H1 (cell line): Measurements from ENCODE around the gene ARHGAP6. TPM values are rescaled to one million over a fixed set of nuclear protein-coding genes. Genes with fewer than 3 reads are reported as not detected.

Experiments
- ASH2L ChIP-seq: fragments of 200-600, 300-600 bp; sonication (generic); IDR thresholded peaks from one replicate; pipeline ENCODE4 v1.7.1; 2017; ENCODE audit warnings: low read length
- BCL11A ChIP-seq, 2 experiments: IDR thresholded peaks; one replicate each; pipeline ENCODE4 v1.6.1; 2011; ENCODE audit warnings: low read depth in 2 of 2, low read length in 2 of 2, mild to moderate bottlenecking in 2 of 2
- CTBP2 ChIP-seq: IDR thresholded peaks from 2 replicates; pipeline ENCODE4 v1.7.0; 2011; ENCODE audit warnings: borderline replicate concordance, mild to moderate bottlenecking, moderate library complexity, mixed read lengths, low read length; ENCODE audit not compliant: insufficient read depth, insufficient read length
- EP300 ChIP-seq, 2 experiments: IDR thresholded peaks; 1 replicate in 1 of 2; 2 replicates in 1 of 2; pipeline ENCODE4 v1.6.1; 2011 to 2012; ENCODE audit warnings: low read depth in 2 of 2, low read length in 2 of 2, mild to moderate bottlenecking in 2 of 2, borderline replicate concordance in 1 of 2, inconsistent platforms in 1 of 2, moderate library complexity in 1 of 2
- GABPA ChIP-seq: IDR thresholded peaks from 2 replicates; pipeline ENCODE4 v1.6.1; 2011; ENCODE audit warnings: mild to moderate bottlenecking, low read length, moderate library complexity, borderline replicate concordance; ENCODE audit not compliant: insufficient read depth
- JUND ChIP-seq: IDR thresholded peaks from 2 replicates; pipeline ENCODE4 v1.6.1; 2011; ENCODE audit warnings: mild to moderate bottlenecking, improper control_type of control experiment, low read length
- KDM4A ChIP-seq: IDR thresholded peaks from one replicate; pipeline ENCODE4 v1.7.1; 2012; ENCODE audit warnings: low read depth, mild to moderate bottlenecking, moderate library complexity, low read length, inconsistent platforms; ENCODE audit not compliant: severe bottlenecking
- SP2 ChIP-seq: IDR thresholded peaks from 2 replicates; pipeline ENCODE4 v1.6.1; 2012; ENCODE audit warnings: mild to moderate bottlenecking, low read length, inconsistent platforms
- TAF1 ChIP-seq: IDR thresholded peaks from 2 replicates; pipeline ENCODE4 v1.6.1; 2011; ENCODE audit warnings: mild to moderate bottlenecking, low read depth, low read length
- TBP ChIP-seq: IDR thresholded peaks from 2 replicates; pipeline ENCODE4 v1.6.1; 2011; ENCODE audit warnings: low read depth, low read length, improper control_type of control experiment
- TCF12 ChIP-seq: IDR thresholded peaks from 2 replicates; pipeline ENCODE4 v1.6.1; 2011; ENCODE audit warnings: low read depth, mild to moderate bottlenecking, low read length
- polyA plus RNA-seq, 7 experiments: library from polyadenylated mRNA; depleted of rRNA in 3 of 7; stranded (reverse) in 5 of 7; unstranded in 2 of 7; fragments of >200 nt in 5 of 7; fragments of 200-250 nt in 2 of 7; gene quantifications; 1 replicate in 5 of 7; 2 replicates in 1 of 7; 4 replicates in 1 of 7; pipeline versions ENCODE4 v1.2.1 to v1.2.3, GENCODE V29; 2011 to 2013; ENCODE audit warnings: missing spikeins in 2 of 7, mixed read lengths in 2 of 7
- total RNA-seq: library from RNA; stranded (reverse); fragmentation: NEBNext Ultra II Directional; extraction: Animal tissue kit (Norgen Biotek cat#: 25700); gene quantifications from 2 replicates; pipeline ENCODE4 v1.2.1, GENCODE V29; 2021
- TF ChIP-seq, protein P1 (sequence below), 3 experiments: IDR thresholded peaks; 1 replicate in 2 of 3; 2 replicates in 1 of 3; pipeline versions ENCODE4 v1.5.1 to v1.6.1; 2011; ENCODE audit warnings: low read length in 3 of 3, mild to moderate bottlenecking in 3 of 3, inconsistent platforms in 2 of 3, low read depth in 1 of 3, moderate library complexity in 1 of 3; ENCODE audit not compliant: insufficient read depth in 1 of 3; ENCODE audit errors: control extremely low read depth in 1 of 3

ARHGAP6 gene
- total and polyA plus RNA-seq, 2 of the 8 experiments (the other 6 are each of a cell fraction or from before 2014, with no cell fraction given): 0.35 to 0.82 TPM

DNA sequence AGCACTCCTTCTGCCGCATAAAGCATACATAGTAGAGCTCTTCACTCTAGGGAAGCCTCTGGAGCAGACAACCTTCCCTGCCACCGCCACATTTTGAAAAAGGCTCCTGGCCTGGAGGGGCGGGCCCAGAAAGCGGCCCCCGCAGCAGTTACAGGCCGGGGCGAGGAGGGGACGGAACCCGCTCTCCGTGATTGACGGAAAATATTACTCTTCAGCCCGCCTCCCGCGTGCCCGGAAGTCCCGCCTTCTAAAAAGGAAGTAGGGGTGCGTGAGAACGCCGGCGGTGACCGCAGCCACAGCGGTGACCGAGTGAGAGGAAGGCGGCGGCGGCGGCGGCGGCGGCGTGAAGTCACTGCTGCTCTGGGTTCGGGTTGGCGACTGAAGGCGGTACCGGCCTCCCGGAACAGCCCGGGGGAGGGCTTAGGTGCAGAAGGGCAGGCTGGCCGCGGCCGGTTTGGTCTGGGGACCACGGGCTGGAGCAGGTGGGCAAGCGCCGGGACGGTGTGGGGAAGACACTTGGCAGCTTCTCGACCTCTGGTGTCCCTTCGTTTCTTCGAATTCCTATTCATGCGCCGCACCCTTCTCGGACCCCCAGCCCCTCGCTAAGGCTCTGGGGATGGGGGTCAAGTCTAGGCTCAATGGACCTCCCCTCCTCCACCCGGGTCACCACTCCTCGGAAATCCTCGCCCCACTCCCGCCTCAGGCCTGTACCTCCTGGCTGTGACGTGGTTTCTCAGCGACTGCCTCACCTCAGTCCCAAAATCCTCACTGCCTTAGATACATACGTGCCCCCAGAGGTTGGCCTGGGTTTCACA is 554.5 kb downstream of the ARHGAP6 start, which contains the start of gene HCCS (continued):
- no peak for TF ChIP-seq EP300 (IDR thresholded peaks at IDR 0.05; ENCODE audit: borderline replicate concordance in 1 of 2, low read depth in 2 of 2, low read length in 2 of 2)
- peak; percentile 84; the same call in 1 of the 2 replicates for TF ChIP-seq GABPA
- TF ChIP-seq ASH2L: peak; percentile 77
- TF ChIP-seq JUND: no peak
- TF ChIP-seq, protein P1, sequence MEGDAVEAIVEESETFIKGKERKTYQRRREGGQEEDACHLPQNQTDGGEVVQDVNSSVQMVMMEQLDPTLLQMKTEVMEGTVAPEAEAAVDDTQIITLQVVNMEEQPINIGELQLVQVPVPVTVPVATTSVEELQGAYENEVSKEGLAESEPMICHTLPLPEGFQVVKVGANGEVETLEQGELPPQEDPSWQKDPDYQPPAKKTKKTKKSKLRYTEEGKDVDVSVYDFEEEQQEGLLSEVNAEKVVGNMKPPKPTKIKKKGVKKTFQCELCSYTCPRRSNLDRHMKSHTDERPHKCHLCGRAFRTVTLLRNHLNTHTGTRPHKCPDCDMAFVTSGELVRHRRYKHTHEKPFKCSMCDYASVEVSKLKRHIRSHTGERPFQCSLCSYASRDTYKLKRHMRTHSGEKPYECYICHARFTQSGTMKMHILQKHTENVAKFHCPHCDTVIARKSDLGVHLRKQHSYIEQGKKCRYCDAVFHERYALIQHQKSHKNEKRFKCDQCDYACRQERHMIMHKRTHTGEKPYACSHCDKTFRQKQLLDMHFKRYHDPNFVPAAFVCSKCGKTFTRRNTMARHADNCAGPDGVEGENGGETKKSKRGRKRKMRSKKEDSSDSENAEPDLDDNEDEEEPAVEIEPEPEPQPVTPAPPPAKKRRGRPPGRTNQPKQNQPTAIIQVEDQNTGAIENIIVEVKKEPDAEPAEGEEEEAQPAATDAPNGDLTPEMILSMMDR (IDR thresholded peaks at IDR 0.05; ENCODE audit: control extremely low read depth in 1 of 3, insufficient read depth in 1 of 3, low read depth in 1 of 3, low read length in 3 of 3): no peak
- no peak for TF ChIP-seq TCF12
- peak; percentile 64 for TF ChIP-seq TAF1
- 0 out of 2 replicates have a peak, but pooled peaks have one; percentile 12 for TF ChIP-seq TBP
- TF ChIP-seq KDM4A: peak; percentile 22
- TF ChIP-seq SP2: peak; percentile 14; the same call in 1 of the 2 replicates
- no peak for TF ChIP-seq BCL11A (IDR thresholded peaks at IDR 0.05; ENCODE audit: low read depth in 2 of 2, low read length in 2 of 2)
- no peak for TF ChIP-seq CTBP2
- TF ChIP-seq, all 59 proteins: peak for 11
